NK-92 (cell line): ENCODE data around the gene ERVK3-1.
"Not testable (repeated sequence)": the region's sequence is repeated elsewhere in the genome, so short reads cannot be mapped to it uniquely, and the experiment has no call there.

ENCODE experiments used
- DNase-seq: peaks from one replicate; lab custom pipeline; 2025; ENCODE audit not compliant: unreplicated experiment; lab: John Stamatoyannopoulos, UW

ERVK3-1 gene

DNA sequence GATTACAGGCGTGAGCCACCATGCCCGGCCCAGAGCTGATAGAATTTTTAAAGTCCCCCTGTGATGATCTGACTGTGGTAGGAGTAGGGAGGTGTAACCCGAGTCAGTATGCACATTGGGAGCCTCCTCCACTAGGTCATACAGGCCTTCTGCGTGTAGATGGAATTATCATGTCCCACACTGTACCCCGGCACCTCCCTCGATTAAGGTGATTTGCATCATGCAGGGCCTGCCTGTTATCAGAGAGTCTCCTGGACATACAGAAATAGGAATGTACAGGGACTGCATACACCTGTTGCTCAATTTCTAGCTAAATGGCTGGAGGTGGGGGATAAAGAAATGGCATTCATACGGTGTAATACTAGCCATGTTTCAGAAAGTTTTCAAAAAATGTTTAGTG, 922 bp upstream of the ERVK3-1 start:
- no peak for DNase-seq

DNA sequence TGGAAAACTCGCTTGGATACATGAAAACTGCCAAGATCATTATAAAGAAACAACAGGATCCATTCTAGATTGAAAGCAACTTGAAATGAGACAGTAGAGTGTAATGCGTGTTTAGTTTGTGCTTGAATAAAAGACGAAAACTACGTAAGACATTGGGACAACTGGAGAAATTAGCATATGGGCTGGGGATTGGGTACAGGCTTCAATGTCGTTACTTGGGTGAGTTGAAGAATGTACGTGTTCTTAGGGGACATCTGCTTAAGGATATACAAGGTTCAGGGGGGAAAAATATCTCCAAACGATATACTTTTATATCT, 471 bp upstream of the ERVK3-1 start:
- DNase-seq: no peak

DNA sequence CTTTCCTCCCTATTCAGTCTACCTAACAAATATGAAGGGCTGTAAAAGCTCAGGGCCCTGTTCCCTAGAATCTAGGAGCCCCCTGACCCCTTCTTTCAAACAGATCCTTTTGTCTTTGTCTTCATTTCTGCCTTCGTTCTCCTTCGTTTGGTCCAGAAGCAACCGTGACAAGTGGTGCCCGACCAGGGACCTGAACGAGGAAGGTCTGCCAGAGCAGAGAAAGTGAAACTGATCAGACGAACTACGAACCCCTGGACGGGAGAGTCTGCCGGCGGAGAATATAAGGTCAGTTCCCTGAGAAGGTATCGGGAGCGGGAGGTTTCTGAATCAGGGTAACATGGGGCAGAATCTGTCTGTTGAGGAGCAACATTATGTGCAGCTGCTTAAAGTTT, 751 bp downstream of the ERVK3-1 start:
- DNase-seq: no peak

DNA sequence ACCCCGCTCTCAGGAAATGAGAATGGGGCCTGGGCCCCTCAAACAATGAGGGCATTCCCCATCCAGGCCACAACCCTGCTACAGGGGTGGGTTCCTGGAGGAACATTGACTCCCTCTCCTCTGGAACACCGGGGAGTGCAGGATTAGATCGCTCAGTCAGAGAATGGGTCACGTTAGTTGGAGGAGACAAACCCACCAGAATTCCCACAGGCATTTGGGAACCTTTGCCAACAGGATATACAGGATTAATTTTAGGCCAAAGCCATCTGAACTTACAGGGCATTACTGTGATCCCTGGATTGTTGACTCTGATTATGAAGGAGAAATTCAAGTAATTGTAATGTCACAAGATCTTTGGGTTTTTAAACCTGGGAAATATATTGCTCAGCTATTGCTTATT, 2.6 kb downstream of the ERVK3-1 start:
- DNase-seq: no peak

DNA sequence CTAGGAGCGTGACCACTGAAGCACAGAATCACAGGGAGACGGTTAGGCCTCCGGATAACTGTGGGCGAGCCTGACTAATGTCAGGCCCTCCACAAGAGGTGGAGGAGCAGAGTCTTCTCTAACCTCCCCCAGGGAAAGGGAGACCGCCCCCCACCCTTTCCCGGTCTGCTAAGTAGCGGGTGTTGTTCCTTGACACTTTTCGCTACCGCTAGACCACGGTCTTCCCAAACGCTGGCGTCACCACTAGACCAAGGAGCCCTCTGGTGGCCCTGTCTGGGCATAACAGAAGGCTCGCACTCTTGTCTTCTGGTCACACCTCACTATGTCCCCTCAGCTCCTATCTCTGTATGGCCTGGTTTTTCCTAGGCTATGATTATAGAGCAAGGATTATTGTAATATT, 5.5 kb downstream of the ERVK3-1 start:
- not testable (repeated sequence) for DNase-seq

DNA sequence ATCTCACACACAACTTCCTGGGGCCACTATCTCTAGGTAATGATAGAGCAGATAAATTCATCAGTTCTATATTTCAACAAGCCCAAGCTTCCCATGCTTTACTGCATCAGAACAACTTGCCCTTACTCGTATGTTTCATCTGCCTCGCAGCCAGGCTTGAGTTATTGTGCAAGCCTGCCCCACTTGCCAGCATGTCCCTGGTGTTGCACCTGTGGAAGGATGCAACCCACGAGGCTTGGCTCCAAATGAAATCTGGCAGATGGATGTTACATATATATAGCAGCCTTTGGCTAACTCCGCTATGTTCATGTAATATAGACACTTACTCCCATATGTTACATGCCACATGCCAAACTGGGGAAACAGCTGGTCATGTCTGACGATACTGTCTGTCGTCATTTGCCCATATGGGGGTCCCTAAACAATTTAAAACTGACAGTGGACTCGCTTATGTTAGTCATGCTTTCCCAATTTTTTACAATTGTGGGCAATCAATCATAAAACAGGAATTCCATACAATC, 6.2 kb downstream of the ERVK3-1 start:
- DNase-seq: no peak

DNA sequence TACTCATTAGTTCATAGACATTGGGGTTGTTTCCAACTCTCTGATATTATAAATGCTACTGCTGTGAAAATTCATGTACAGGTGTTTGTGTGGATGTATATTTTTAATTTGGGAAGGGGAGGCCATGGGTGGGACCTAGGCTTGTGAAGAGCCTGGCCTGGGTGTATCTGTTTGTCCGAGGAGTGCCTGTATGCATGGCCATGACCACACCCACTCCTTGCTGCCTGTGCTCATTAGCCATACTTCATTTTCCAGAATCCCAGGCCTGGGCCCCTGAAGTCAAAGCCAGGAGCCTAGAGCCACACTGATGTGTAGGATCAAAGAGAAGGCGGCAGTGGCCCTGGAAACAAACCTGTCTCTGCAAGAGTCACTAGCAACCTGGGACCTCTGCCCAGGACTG, 10.4 kb downstream of the ERVK3-1 start:
- no peak for DNase-seq

DNA sequence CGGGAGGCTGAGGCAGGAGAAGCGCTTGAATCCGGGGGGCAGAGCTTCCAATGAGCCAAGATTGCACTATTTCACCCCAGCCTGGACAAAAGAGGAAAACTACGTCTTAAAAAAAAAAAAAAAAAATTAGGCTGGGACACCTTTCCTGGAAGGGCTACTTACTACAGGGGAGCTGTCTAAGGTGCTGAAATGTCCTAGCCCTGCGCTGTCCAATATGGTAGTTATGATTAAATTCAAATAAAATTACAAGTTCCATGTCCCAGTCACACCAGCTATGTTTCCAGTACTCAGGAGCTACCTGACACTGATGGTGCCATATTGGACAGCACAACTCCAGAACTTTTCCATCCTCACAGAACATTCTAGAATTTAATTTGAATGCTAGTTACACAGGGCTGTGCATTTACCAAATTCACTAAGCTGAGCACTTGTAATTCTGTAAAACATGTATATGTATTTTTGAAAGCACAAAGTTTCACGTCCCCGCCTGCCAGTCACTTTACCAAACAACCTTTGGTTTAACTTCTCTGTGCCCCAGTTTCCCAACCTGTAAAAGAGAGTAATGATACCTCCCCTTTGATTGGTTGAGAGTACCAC, 12.4 kb downstream of the ERVK3-1 start:
- no peak for DNase-seq

DNA sequence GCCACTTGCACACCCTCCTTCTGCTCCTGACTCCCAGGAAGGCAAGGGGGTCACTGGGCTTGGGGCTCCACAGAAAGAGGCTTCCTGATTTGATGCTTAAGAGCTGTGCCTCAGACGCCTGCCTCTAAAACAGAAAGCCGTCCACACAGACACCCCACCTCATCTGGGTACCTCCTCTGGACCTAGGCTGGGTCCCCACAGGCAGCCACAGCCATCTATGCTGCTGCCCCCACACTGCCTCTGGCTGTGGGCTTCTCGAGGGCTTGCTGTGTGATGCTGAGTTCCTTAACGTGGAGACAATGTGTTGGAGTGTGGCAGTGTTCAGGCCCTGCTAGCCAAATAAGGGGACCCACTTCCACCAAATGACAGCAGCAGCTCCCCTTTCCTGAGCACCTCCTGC, 13.1 kb downstream of the ERVK3-1 start:
- no peak for DNase-seq

DNA sequence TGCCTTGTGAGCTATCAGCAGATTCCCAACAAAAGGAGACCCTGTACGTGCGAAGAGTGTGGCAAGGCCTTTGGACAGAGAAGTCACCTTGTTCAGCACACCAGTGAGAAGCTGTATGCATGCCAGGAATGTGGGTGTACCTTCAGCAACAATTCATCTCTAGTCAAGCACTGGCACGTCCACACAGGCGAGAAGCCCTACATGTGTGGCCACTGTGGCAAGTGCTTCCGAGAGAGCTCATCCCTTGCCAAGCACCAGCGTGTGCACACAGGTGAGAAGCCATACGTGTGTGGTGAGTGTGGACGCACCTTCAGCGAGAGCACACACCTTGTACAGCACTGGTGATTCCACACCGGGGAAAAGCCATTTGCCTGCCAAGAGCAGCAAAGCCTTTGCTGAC, 14.1 kb downstream of the ERVK3-1 start:
- no peak for DNase-seq

DNA sequence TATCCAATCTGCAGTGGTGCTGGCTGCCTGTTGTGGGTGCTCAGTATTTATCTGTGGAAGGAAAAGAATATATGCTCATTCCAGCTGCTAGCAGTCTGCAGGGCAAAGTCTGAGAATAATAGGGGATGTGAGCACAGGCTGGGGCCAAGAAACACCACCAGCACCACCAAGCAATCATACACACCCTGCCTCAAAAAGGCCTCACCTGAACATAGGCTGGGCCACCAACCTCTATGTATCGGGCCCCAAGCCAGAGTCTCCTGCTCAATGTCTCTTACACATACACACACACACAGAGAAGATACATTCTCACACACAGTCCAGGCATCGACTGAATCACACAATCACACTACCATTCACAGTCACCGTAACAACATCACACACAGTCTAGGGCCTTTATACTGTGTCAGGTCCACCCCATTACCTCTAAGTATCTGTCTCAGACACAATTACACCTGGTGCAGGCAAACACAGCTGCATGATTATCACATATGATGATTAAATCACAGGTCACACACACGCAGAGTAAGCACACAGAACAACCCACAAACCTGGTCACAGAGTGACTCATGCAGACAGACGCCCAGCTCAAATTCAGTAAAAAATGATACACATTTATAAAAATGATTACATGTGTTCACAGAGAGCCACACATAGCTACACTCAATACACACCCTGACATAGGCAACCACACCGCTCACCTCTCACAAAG, 20.3 kb downstream of the ERVK3-1 start:
- DNase-seq: no peak

DNA sequence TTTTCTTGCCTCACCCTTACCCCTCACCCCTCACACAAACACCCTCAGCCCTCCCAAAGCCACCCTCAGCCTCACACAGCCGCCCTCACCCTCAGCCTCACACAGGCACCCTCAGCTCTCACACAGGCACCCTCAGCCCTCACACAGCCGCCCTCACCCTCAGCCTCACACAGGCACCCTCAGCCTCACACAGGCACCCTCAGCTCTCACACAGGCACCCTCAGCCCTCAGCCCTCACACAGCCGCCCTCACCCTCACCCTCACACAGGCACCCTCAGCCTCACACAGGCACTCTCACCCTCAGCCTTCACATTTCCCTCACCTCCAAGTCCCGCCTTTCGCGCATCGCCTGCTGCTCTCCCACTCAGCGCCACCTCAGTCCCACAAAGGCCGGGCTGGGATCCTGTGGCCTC, 21.3 kb downstream of the ERVK3-1 start:
- no peak for DNase-seq

DNA sequence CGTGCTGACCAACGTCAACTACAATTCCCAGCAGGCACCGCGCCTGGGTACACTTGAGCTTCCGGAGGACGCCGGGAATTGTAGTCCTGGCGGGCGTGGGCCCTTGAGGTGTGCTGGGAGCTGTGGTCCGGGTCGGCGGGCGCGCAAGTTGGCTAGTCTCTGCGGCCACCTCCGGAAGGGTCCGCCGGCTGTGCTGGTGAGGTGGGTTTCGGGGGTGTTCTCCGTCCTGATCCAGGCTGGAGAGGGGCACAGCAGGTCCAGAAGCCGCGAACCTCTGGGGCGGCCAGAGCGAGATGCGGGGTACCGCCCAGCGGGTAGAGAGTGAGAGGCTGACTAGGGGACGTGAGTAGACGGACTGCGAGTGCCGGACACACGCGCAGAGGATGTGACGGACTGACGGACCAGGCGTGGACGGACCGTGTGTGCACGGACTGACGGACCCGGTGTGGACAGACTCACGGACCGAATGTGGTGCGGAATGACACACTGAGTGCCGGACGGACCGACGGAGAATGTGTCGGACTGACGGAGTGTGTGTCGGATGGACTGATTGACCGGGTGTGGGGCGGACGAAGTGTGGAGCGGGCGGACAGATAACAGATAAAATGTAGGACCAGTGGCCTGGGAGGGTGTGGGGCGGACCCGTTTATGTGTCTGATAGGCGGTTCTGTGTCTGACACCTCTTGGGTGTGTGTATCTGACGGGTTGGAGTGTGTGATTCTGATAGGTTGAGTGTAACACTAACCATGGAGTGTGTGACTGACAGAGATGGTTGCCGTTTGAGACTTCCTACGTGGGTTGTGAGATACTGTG, 21.9 kb downstream of the ERVK3-1 start, which contains the start of gene ZSCAN22:
ZSCAN22 (plus strand) TSS at position 81 of the 813 bp plus-strand sequence. CDS start 7,809 bp downstream, outside the sequence.
- no peak for DNase-seq

DNA sequence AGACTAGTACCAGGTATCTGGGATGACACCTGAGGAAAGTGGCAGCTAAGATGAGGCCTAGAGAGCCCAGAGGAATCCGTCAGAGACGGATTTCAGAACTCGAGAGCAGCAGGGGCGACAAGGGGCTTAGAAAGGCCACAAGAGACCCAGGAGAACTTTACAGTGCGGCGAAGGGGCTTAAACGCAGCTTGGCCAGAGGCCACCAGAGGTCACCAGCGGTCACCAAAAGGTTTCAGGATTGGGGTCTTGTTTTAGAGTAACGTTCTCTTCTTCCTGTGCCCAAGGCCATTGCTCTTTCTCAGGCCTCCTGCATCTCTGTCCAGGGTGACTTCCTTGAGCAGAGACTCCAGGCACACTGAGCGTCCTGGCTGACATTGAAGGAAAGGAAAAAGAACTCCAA, 23.8 kb downstream of the ERVK3-1 start:
- DNase-seq: no peak

DNA sequence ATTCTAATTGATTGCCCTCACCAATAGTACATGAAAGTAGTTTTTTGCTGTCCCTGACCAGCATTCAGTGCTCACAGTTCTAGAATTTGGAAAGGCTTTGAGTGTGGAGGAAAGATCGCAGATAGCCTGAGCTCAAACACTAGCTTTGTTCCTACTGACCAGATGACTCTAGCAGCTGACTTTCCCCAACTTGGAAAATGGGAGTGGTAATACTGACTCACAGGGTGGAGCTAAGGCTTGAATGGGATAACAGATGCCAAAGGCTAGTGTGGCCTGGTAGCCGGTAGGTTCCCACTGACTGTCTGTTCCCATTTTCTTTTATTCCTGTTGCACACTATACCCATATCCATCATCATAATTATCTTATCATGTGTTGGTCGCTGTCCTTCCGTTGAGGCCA, 25.3 kb downstream of the ERVK3-1 start:
- DNase-seq: no peak

DNA sequence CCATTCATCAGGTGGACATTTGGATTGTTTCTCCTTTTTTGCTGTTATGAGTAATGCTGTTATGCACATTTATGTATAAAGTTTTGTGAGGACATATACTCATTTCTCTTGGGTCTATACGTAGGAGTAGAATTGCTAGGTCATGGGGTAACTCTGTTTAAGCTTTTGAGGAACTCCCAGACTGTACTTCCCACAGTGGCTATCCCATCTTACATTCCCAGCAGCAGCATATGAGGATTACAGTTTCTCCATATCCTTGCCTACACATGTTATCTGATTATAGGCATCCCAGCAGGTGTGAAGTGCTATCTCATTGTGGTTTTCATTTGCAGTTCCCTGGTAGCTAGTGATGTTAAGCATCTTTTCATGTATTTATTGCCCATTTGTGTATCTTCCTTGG, 27.5 kb downstream of the ERVK3-1 start:
- no peak for DNase-seq

DNA sequence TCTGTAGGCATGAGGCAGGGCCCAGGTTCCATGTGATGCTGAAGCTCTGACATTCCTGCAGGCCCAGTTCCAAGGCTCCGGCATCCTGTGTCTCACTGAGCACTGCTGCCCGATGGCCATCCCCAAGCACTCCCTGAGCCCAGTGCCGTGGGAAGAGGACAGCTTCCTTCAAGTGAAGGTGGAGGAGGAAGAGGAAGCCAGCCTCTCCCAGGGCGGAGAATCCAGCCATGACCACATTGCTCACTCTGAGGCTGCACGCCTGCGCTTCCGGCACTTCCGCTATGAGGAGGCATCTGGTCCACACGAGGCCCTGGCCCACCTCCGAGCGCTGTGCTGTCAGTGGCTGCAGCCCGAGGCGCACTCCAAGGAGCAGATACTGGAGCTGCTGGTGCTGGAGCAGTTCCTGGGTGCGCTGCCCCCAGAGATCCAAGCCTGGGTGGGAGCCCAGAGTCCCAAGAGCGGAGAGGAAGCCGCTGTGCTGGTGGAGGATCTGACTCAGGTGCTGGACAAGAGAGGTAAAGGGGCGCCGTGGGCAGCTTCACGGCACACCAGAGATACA, 29.6 kb downstream of the ERVK3-1 start:
- no peak for DNase-seq

DNA sequence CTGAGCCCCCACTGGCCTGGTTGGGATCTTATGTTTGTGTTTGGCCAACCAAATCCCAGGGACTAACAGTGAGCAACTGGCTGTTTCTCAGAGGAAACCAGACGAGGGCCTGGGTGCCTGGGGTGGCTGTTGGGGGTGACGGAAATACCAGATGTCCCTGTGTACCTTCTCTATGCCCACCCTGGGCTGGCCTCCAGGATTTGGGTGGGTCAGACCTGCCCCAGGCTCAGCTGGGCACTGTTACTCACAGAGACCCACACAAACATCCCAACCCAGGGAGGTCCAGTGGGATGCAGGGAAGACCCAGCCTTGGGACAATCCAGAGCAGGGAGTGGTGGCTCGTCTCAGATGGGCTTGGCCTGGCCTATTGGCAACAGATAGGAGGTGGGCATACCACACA, 30.5 kb downstream of the ERVK3-1 start:
- no peak for DNase-seq

DNA sequence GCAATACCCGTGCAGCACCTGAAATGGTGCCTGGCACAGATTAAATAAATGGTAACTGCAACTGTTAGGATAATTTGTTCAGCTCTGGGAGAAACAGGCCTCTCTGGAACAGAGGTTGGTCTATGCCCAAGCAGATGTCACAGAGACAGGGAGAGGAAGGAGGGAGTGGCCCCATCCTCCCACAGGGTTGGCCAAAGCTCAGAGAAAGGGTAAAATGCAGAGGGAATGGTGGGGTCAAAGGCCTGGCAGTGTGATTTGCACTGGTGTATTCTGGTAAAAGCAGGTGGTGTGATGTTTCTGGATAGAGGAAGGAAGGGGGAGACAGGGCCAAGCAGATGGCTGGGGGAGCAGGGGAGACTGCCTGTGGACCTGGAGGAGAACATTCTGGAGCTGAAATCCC, 31.0 kb downstream of the ERVK3-1 start:
- no peak for DNase-seq

DNA sequence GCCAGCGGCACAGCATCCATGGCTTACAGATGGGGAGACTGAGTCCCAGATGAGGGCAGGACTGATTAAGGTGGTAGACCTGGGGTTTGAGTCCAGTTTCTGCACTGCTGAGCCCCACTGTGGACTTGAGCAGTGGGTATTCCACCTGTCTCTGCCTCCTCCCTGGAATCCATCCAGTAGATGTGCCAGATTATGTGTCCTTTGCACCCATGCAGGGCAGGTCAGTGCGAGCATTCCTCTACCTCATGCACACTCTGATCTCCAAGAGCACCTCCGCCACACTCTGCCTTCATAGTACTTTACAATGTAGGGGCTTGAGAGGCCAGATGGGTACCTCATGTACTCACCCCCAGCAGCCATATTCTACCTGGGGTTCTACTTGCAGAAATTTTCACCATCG, 31.6 kb downstream of the ERVK3-1 start:
- no peak for DNase-seq

DNA sequence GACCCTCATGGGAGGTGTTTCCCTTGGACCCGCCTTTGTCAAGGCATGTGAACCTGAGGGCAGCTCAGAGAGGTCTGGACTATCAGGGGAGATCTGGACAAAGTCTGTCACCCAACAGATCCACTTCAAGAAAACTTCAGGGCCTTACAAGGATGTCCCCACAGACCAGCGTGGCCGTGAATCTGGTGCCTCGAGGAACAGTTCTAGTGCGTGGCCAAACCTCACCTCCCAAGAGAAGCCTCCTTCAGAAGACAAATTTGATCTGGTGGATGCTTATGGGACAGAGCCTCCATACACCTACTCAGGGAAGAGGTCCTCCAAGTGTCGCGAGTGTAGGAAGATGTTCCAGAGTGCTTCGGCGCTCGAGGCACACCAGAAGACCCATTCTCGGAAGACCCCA, 33.2 kb downstream of the ERVK3-1 start:
- no peak for DNase-seq
